Ascending aorta (tissue), 2 donors: ENCODE results near the gene KRT23. TPM values are rescaled to one million over a fixed set of nuclear protein-coding genes. Genes with fewer than 3 reads are reported as not detected.

Source experiments
- DNase-seq, 2 donors: peaks; one replicate each; pipeline ENCODE4 v3.0.0-alpha.2; 2019; ENCODE audit warnings: low spot score in 2 of 2
- H3K27ac ChIP-seq, 2 donors: fragments of 200-600 bp; sonication (generic); one replicate each; pipeline ENCODE4 v1.5.1; 2016 to 2017; ENCODE audit warnings: mild to moderate bottlenecking in 1 of 2
- H3K27me3 ChIP-seq: fragments of 200-600 bp; sonication (generic); one replicate; pipeline ENCODE4 v1.5.1; 2017
- H3K36me3 ChIP-seq, 2 donors: fragments of 200-600 bp; sonication (generic); one replicate each; pipeline ENCODE4 v1.5.1; 2016
- H3K4me1 ChIP-seq, 2 donors: fragments of 200-600 bp; sonication (generic); one replicate each; pipeline ENCODE4 v1.5.1; 2016 to 2017; ENCODE audit warnings: mild to moderate bottlenecking in 1 of 2
- H3K4me3 ChIP-seq, 2 donors: fragments of 200-600 bp; sonication (generic); one replicate each; pipeline ENCODE4 v1.5.1; 2016 to 2017; ENCODE audit warnings: mild to moderate bottlenecking in 1 of 2
- H3K9me3 ChIP-seq, 2 donors: fragments of 200-600 bp; sonication (generic); one replicate each; pipeline ENCODE4 v1.5.1; 2016
- CTCF ChIP-seq, 3 experiments: fragments of 200-600 bp in 2 of 3; fragments of 450-650 bp in 1 of 3; sonication (generic) in 2 of 3; IDR thresholded peaks; one replicate each; pipeline ENCODE4 v1.5.1; 2016 to 2019; ENCODE audit warnings: antibody characterized with exemption in 3 of 3, mild to moderate bottlenecking in 1 of 3, moderate library complexity in 1 of 3
- intact Hi-C: fragments of 100-400 bp; cut with DNase I; formaldehyde crosslinking; loops from one replicate; pipeline ENCODE4 v1.15.1; 2023
- total RNA-seq: library from RNA; depleted of rRNA; stranded (reverse); fragments of >200 nt; gene quantifications from one replicate; pipeline ENCODE4 v1.1.0, GENCODE V29; 2016

KRT23 gene
- total RNA-seq, 1 donor from 2014 or later = not detected

GRCh38 chr17:40910441-40910841 lies 27.0 kb downstream of the KRT23 start:
- no peak for TF ChIP-seq CTCF (IDR thresholded peaks at IDR 0.05)
- no peak for DNase-seq
- Histone ChIP-seq H3K27ac (peak overlapping the region; percentile 23 to 30), H3K27me3 (no peaks in the 10 kb centered on the region), H3K9me3 (no peaks in the 10 kb centered on the region), H3K36me3 (no peaks in the 10 kb centered on the region), H3K4me1 (peaks cover 11 to 16% of the 10 kb centered on the region in 2 donors), H3K4me3 (no peak overlapping the region)
- intact Hi-C loops = loop anchor here (5.0 kb wide), 1 partner anchor 412 kb away; no protein-coding TSS in a partner anchor

GRCh38 chr17:40909755-40910154 lies 27.7 kb downstream of the KRT23 start:
- TF ChIP-seq CTCF (IDR thresholded peaks at IDR 0.05) = no peak
- Histone ChIP-seq H3K36me3 (no peaks in the 10 kb centered on the region), H3K27ac (peak overlapping the region in 1 of 2 donors; percentile 30), H3K4me3 (no peak overlapping the region), H3K9me3 (no peaks in the 10 kb centered on the region), H3K4me1 (peaks cover 11 to 16% of the 10 kb centered on the region in 2 donors), H3K27me3 (no peaks in the 10 kb centered on the region)
- intact Hi-C loops = loop anchor here (1.0 to 5.0 kb wide), 5 partner anchors 107 to 753 kb away; no protein-coding TSS in a partner anchor
- no peak for DNase-seq

GRCh38 chr17:40909351-40909750 lies 28.1 kb downstream of the KRT23 start:
- DNase-seq = peak; percentile 20 to 92
- no peaks in the 10 kb centered on the region for H3K27me3 ChIP-seq
- H3K4me1 ChIP-seq = peaks cover 11 to 16% of the 10 kb centered on the region in 2 donors
- no peak overlapping the region for H3K4me3 ChIP-seq
- intact Hi-C loops = loop anchor here (1.0 to 5.0 kb wide), 4 partner anchors 107 to 753 kb away; no protein-coding TSS in a partner anchor
- TF ChIP-seq CTCF (IDR thresholded peaks at IDR 0.05) = peak; percentile 70 to 77 (median 73)
- no peak overlapping the region for H3K27ac ChIP-seq
- H3K9me3 ChIP-seq = no peaks in the 10 kb centered on the region
- H3K36me3 ChIP-seq = no peaks in the 10 kb centered on the region

- no peaks in the 10 kb centered on the region for H3K9me3 ChIP-seq
- no peak for DNase-seq
- no peak overlapping the region for H3K4me3 ChIP-seq
- no peak overlapping the region for H3K27ac ChIP-seq
- TF ChIP-seq CTCF (IDR thresholded peaks at IDR 0.05) = no peak
- no peaks in the 10 kb centered on the region for H3K36me3 ChIP-seq
- peaks cover 11 to 16% of the 10 kb centered on the region in 2 donors for H3K4me1 ChIP-seq
- intact Hi-C loops = loop anchor here (5.0 kb wide), 1 partner anchor 104 kb away; no protein-coding TSS in a partner anchor
- H3K27me3 ChIP-seq = no peaks in the 10 kb centered on the region
These were observed 30.8 kb downstream of the KRT23 start for GRCh38 chr17:40906613-40907012.

- no peak overlapping the region for H3K4me3 ChIP-seq
- no peak overlapping the region for H3K27ac ChIP-seq
- H3K27me3 ChIP-seq = no peaks in the 10 kb centered on the region
- H3K36me3 ChIP-seq = no peaks in the 10 kb centered on the region
- no peak for TF ChIP-seq CTCF (IDR thresholded peaks at IDR 0.05)
- no peak for DNase-seq
- H3K9me3 ChIP-seq = no peaks in the 10 kb centered on the region
- intact Hi-C loops = loop anchor here (5.0 kb wide), 1 partner anchor 103 kb away; no protein-coding TSS in a partner anchor
- peaks cover 10 to 11% of the 10 kb centered on the region in 2 donors for H3K4me1 ChIP-seq
These were observed 32.1 kb downstream of the KRT23 start for GRCh38 chr17:40905370-40905769.
